HUDEP-2 (cell line): ENCODE results near the gene RNF113B.

Source experiments
- DNase-seq, 76 experiments: peaks; one replicate each; lab custom pipeline; 2025; ENCODE audit not compliant: unreplicated experiment in 76 of 76; lab: John Stamatoyannopoulos, UW

Gene RNF113B

GRCh38 chr13:98176777-98177608 lies at the start of gene RNF113B:
Gene RNF113B, minus strand, starts transcription at chr13:98177269. Its CDS starts 33 bp downstream, at chr13:98177236.
- no peak for DNase-seq

DNA sequence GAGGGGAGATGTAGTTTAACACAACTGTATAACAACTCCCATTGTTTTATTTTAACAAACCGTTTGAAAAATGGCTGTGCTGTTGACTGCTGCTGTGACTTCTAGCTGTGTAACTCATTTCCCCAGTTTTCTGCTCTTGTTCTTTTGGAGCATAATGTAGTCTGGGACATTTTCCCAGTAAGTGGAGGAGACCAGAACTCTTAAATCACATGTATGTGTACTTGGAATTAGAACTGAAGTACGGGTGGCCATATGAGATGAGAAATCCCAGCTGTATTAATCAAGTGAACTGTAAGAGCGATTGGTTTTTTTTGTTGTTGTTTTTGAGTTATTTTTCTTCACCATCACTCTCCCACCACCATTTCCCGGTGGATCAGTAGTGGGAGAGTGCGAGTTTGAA lies 49.4 kb upstream of the RNF113B start:
- no peak for DNase-seq

DNA sequence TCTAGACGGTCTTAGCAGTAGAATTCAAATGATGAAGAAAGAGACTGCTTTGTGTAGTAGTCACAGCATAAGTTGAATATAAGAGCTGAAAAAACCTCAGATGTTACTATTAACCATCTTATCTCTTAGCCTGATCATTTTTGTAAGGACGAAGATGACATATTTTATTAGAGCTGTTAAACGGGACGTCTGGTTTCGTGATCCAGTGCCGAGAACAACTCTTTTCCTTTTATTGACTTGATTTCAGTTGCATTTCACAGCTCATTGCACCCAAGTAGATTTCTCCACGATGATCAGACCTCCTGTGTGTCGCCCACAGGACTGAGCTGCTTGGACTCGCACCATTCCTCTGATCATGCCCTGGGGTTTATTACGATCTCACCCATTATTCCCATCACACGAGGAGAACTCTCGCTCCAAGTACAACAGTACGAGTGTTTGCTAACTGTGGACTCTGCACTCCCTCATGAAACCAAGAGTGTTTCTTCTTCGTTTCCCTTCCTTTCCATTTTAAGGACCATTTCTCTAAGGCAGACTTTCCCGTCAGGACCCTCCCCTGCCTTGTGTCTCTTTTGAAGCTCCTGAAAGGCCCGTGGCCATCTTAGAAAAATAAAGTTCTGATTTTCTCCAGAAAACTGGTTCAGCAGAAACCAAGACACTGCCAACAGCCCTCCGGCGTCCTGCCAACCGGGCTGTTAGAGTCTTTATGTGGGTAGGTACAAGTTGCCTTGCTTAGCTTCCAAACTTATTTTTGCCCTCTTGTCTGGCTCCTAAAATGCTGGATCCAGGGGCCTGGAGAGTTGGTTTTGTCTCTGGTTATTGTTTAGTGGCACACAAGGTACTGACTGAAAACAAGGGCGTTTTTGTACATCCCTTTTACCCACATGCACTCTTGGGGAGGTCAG lies 48.2 kb upstream of the RNF113B start:
- DNase-seq, result no peak

DNA sequence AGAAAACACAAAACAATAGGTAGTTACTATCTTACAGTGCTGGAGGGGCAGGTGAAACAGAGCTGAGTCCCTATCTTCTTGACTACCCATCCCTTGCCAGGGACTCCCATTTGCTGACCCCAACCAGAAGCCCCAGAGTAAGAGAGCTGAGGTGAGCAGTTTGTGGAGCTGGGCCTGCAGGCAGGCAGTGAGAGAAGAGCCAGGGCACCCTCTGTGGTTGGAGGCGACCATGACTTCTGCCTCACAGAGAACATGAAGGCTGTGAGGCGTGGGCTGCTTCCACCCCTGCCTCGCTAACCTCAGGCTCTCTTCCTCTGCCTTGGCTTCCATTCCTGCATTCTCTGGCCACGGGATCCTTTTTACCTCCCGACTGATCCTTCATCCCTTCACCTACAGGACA lies 47.5 kb upstream of the RNF113B start:
- DNase-seq, result no peak

DNA sequence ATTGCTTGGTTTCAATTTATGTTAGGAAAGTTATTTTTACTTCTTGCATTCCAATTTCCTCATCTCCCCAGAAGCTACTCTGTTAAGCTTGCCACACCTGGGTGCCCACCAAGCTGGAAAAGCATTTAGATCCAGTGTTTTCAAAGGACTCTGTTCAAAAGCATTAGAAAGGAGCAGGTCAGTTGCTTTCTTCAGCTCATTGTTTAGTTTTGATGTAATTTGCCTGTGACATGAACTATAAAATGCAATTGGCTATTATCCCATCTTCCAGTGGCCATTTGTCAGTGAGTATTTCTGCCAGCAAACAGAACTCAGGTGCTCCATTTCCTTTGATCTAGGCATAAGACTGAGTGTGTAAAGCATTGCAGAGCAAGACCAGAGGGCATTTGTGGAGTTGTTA lies 46.7 kb upstream of the RNF113B start:
- DNase-seq, result no peak

DNA sequence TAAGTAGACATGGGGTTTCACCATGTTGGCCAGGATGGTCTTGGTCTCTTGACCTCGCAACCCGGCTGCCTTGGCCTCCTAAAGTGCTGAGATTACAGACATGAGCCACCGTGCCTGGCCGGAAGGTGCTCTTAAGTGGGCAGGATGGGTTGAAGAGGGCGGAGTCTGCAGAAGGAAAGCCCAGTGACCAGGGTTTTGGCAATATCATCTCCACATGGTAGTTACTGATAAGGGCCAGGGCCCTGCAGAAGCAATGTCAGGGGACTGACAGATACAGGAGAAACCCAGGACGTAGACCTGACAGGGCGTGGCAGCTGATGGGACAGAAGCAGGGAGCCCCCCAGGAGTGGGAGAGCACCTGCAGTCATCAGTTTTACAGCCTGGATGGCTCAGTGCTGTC lies 45.7 kb upstream of the RNF113B start:
- DNase-seq, result peak in 75 of 76 experiments; percentile 7 to 90 (median 66)

GRCh38 chr13:98222081-98222554 lies 45.0 kb upstream of the RNF113B start:
- DNase-seq, result no peak

GRCh38 chr13:98221234-98221633 lies 44.2 kb upstream of the RNF113B start:
- no peak for DNase-seq

DNA sequence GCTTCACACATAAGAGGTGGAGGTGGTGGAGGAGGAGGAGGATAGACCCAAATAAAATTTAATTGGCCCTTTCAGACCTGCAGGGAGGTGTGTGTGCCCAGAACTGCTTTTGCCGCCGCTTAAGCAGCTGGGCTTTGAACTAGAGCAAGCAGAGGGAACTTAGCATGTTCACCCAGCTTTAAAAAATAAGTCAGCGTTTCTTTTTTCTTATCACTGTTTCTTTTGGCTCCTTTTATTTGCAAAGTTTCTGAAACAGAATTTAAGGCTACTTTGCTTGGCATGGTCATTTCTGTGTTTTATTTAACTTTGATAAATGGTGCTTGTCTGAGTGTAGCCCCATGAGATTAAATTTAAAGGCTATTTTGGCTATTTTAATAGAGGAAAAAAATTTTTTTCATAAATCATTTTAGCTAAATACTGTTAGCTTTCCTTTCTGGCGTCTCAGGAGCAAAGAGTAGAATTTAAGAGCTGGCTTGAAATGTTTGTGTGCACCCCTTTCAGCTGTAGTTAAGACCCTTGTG lies 43.3 kb upstream of the RNF113B start:
- DNase-seq, result no peak

DNA sequence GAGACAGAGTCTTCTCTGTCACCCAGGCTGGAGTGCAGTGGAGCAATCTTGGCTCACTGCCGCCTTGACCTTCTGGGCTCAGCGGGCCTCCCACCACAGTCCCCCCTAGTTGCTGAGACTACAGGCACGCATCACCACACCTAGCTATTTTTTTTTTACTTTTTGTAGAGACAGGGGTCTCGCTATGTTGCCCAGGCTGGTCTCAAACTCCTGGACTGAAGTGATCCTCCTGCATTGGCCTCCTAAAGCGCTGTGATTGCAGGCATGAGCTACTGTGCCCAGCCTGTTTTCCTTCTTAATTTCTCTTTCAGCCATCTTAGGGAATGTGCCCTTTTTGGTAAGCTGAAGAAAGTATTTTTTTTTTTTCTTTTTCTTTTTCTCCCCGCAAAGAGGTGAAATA lies 42.6 kb upstream of the RNF113B start:
- DNase-seq, result no peak

DNA sequence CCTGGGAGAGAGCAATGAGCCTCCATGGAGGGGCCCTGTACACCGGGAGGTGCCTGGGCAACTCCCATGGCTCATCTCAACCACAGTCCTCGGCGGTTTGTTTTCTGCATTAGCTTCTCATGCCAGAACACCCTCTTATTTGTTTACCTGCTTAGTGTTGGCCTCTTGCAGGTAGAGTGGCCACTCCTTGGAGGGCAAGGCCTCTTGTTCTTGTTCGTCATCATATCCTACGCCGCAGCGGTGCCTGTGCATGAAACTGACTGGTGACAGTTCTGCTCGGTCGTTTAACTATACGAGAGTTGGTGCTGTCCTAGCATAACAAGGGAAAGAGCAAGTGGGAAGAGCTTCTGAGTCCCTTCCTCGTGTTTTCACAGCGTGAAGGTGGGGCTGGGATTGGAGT lies 40.5 kb upstream of the RNF113B start:
- DNase-seq, result no peak

DNA sequence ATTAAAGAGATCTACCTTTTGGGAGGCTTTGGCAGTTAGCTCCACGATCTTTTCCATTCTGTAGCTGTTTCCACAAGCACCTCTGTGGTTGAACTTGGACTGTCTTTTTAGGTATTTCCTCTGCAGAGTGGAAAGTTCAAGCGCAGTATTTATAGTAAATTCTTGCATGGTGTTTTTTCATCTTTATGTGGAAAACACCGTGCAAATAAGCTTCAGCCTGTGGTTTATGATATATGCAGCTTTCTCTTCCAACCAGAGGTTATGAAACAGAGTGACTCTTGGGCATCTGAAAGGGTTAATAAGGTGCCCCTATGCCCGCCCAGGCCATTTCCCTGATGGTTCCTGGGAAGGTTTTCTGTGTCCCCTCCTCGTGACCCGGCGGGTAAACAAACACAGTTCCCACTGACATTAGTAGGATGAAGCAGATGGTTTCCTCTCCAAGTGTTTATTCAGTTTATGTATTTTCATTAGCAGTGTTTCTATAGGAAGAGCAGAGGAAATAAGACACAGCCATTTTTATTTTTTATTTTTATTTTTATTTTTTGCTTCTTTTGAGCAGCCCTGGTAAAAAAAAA lies 39.7 kb upstream of the RNF113B start:
- no peak for DNase-seq

DNA sequence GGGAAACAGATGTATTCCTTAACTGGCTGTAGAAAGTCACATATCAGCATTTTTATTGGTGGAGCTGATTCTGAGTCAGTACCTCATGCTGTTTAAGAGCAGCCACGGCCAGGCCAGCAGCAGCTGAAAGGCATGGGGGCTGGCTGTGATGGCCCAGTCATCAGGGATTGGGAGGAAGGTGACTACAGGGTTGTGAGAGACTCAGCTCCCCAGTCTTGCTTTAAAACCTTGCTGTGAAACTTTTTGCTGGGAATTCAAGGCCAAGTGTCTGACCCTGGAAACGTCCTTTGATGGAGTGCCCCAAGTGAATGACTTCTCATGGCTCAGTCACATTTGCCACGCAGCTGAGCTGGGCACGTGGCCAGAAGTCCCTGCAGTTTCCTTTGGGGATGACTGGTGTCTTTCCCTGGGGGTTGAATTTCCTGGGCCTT lies 39.1 kb upstream of the RNF113B start:
- DNase-seq, result no peak

- no peak for DNase-seq
These were observed 38.4 kb upstream of the RNF113B start for GRCh38 chr13:98215508-98215907.

DNA sequence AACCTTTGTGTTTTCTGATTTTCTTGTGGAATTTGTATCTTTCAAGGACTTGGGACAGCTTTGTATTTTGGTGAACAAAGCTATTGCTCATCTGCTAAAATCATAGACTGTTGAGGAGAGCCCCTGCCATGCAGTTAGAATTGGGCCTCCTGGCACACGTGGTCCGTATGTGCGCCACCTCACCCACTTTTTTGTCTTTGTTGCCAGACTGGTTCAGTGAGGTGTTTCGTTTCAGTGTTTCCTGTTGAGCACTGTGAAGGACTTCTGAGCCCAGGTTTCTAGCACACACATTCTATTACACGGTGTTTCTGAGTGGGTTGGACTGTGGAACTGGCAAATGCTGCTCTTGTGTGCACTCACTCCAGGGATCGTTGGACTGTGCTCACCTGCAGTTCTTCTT lies 37.6 kb upstream of the RNF113B start:
- DNase-seq, result no peak

DNA sequence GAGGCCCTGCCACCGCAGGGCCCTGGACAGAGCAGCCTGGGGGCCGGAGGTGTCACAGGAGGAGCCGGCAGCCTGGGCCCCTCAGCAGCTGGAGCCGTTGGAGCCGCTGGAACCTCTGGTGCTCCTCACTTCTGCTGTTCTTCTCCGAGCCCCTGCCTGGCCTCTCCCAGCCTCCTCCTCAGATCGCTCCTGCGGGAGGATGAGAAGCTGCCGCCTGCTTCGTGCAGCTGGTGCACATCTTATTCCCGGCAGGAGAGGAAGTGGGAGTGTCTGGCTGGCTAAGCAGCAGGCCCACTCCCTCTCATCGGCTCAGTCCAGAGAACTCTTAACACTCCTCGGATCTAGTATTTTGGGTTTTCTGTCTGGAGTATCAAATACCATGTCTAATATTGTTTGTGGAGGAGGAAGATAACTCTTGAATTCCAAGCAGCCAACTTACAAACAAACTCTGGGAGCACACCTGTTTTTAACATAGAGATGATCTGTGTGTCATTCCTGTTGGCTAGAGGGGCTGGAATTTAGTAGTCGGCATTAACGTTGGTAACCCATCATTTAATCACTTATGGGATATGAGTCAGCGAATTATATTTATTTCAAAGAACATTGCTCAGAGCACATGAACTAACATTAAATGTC lies 37.1 kb upstream of the RNF113B start:
- no peak for DNase-seq

DNA sequence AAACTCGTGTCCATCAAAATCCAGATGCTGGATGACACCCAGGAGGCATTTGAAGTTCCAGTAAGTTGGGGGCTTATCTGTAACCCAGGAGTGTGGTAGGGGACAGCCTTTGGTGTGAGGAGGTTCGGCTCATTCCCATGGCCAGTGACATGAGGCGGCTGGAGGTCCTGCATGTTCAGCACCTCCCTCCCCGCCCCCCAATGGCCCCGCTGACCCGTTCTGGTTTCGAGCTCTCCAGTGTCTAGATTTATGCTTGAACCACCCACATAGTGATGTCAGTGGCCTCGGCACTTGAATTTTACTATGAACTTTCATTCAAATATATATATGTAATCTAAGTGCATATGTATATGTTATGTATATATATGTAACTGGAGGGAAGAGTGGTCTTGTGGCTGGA lies 36.3 kb upstream of the RNF113B start:
- DNase-seq, result no peak

- no peak for DNase-seq
These were observed 35.7 kb upstream of the RNF113B start for GRCh38 chr13:98212763-98213162.

- no peak for DNase-seq
These were observed 31.5 kb upstream of the RNF113B start for GRCh38 chr13:98208606-98209005.

DNA sequence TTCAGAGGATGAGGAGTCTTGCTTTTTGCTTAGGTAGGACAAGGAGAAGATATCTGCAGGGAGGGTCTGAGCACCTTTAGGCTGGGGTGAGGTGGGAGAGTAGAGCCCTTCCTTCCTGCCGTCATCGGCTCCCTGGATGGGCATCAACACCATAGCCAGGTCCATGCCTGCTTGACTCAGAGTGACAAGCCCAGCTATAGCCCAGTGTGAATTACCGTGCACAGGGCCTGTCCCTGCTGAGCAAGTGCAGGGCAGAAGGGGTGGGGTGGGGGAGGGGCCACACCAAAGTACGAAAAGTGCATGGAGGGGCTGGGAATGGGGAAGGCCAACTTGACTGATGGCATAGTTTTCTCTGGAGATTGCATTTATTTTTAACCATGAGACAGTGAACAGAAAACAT lies 30.3 kb upstream of the RNF113B start:
- no peak for DNase-seq

GRCh38 chr13:98206946-98207345 lies 29.9 kb upstream of the RNF113B start:
- DNase-seq, result no peak
